Neural cell (in vitro differentiated cells): ENCODE measurements around the gene PAMR1.

Experiments
- EP300 ChIP-seq: fragments of 450-650 bp; conservative IDR thresholded peaks from 2 replicates; pipeline ENCODE4 v1.6.1; 2014; ENCODE audit warnings: antibody characterized with exemption, mild to moderate bottlenecking, moderate library complexity; ENCODE audit not compliant: poor library complexity, severe bottlenecking
- MXI1 ChIP-seq: fragments of 450-650 bp; conservative IDR thresholded peaks from 2 replicates; pipeline ENCODE4 v1.6.1; 2014; ENCODE audit warnings: antibody characterized with exemption, mild to moderate bottlenecking; ENCODE audit not compliant: poor library complexity, severe bottlenecking
- RAD21 ChIP-seq: fragments of 450-650 bp; conservative IDR thresholded peaks from 2 replicates; pipeline ENCODE4 v1.6.1; 2014; ENCODE audit warnings: antibody characterized with exemption, mild to moderate bottlenecking, moderate library complexity
- SMC3 ChIP-seq: fragments of 450-650 bp; conservative IDR thresholded peaks from 2 replicates; pipeline ENCODE4 v1.6.1; 2014; ENCODE audit warnings: antibody characterized with exemption, mild to moderate bottlenecking, moderate library complexity; ENCODE audit not compliant: poor library complexity
- TF ChIP-seq, protein P1 (sequence below): fragments of 450-650 bp; IDR thresholded peaks from 2 replicates; pipeline ENCODE4 v1.5.1; 2014; ENCODE audit warnings: antibody characterized with exemption, mild to moderate bottlenecking, moderate library complexity; ENCODE audit not compliant: poor library complexity, severe bottlenecking
- TF ChIP-seq, protein P2 (sequence below): IDR thresholded peaks from 2 replicates; pipeline ENCODE4 v1.6.1; 2012; ENCODE audit warnings: borderline replicate concordance

DNA sequence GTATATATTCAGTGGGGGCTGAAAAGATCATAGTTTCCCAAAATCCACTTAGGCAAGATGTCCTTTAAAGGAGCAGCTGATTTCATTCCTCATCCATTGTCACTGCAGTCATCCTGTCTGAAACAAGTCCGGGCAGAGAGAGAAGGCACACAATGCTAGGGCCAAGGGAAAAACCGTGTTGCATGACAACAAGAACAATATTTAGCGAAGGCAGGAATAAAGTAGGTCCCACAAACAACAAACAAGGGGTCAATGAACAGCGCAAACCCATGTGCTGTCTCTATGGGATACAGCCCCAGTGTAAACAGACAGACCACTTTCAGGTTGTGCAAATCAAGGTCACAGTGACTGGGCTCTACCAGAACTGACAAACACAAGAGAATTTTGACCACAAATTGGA lies 9.0 kb downstream of the PAMR1 start:
- TF ChIP-seq EP300 (no peak), RAD21 (no peak), SMC3 (no peak), MXI1 (no peak)
- TF ChIP-seq, protein P1, sequence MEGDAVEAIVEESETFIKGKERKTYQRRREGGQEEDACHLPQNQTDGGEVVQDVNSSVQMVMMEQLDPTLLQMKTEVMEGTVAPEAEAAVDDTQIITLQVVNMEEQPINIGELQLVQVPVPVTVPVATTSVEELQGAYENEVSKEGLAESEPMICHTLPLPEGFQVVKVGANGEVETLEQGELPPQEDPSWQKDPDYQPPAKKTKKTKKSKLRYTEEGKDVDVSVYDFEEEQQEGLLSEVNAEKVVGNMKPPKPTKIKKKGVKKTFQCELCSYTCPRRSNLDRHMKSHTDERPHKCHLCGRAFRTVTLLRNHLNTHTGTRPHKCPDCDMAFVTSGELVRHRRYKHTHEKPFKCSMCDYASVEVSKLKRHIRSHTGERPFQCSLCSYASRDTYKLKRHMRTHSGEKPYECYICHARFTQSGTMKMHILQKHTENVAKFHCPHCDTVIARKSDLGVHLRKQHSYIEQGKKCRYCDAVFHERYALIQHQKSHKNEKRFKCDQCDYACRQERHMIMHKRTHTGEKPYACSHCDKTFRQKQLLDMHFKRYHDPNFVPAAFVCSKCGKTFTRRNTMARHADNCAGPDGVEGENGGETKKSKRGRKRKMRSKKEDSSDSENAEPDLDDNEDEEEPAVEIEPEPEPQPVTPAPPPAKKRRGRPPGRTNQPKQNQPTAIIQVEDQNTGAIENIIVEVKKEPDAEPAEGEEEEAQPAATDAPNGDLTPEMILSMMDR, result no peak
- TF ChIP-seq, protein P2, sequence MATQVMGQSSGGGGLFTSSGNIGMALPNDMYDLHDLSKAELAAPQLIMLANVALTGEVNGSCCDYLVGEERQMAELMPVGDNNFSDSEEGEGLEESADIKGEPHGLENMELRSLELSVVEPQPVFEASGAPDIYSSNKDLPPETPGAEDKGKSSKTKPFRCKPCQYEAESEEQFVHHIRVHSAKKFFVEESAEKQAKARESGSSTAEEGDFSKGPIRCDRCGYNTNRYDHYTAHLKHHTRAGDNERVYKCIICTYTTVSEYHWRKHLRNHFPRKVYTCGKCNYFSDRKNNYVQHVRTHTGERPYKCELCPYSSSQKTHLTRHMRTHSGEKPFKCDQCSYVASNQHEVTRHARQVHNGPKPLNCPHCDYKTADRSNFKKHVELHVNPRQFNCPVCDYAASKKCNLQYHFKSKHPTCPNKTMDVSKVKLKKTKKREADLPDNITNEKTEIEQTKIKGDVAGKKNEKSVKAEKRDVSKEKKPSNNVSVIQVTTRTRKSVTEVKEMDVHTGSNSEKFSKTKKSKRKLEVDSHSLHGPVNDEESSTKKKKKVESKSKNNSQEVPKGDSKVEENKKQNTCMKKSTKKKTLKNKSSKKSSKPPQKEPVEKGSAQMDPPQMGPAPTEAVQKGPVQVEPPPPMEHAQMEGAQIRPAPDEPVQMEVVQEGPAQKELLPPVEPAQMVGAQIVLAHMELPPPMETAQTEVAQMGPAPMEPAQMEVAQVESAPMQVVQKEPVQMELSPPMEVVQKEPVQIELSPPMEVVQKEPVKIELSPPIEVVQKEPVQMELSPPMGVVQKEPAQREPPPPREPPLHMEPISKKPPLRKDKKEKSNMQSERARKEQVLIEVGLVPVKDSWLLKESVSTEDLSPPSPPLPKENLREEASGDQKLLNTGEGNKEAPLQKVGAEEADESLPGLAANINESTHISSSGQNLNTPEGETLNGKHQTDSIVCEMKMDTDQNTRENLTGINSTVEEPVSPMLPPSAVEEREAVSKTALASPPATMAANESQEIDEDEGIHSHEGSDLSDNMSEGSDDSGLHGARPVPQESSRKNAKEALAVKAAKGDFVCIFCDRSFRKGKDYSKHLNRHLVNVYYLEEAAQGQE, result no peak
